HG02943 (cell line): Measurements from ENCODE around the gene RARRES2.

Source experiments
- ATAC-seq: cut with Tn5 transposase; IDR thresholded peaks from one replicate; pipeline ENCODE4 v1.9.1; 2021; ENCODE audit warnings: mild to moderate bottlenecking, low read depth, moderate library complexity; ENCODE audit not compliant: unreplicated experiment

RARRES2 gene

GRCh38 chr7:150340024-150340749, 1.2 kb downstream of the RARRES2 start:
- no peak for ATAC-seq

GRCh38 chr7:150339409-150339809, 2.0 kb downstream of the RARRES2 start:
- ATAC-seq: no peak

- no peak for ATAC-seq
These were observed 3.1 kb downstream of the RARRES2 start for GRCh38 chr7:150338166-150338829.

GRCh38 chr7:150337659-150338081, 3.8 kb downstream of the RARRES2 start:
- ATAC-seq: no peak

GRCh38 chr7:150337179-150337578, 4.2 kb downstream of the RARRES2 start:
- no peak for ATAC-seq

- ATAC-seq: no peak
These were observed 4.7 kb downstream of the RARRES2 start for GRCh38 chr7:150336746-150337145.

- no peak for ATAC-seq
These were observed 5.7 kb downstream of the RARRES2 start for GRCh38 chr7:150335774-150336112.

- no peak for ATAC-seq
These were observed 6.2 kb downstream of the RARRES2 start for GRCh38 chr7:150335108-150335773.

- no peak for ATAC-seq
These were observed 7.3 kb downstream of the RARRES2 start for GRCh38 chr7:150334108-150334507.

- no peak for ATAC-seq
These were observed 7.8 kb downstream of the RARRES2 start for GRCh38 chr7:150333659-150334058.

- ATAC-seq: no peak
These were observed 8.4 kb downstream of the RARRES2 start for GRCh38 chr7:150332852-150333635.

GRCh38 chr7:150330211-150330885, 11.1 kb downstream of the RARRES2 start:
- no peak for ATAC-seq

- no peak for ATAC-seq
These were observed 11.9 kb downstream of the RARRES2 start for GRCh38 chr7:150329331-150330120.

- ATAC-seq: no peak
These were observed 14.1 kb downstream of the RARRES2 start for GRCh38 chr7:150327308-150327707.

GRCh38 chr7:150326657-150327268, 14.7 kb downstream of the RARRES2 start:
- no peak for ATAC-seq

- ATAC-seq: no peak
These were observed 15.5 kb downstream of the RARRES2 start for GRCh38 chr7:150325901-150326300.

GRCh38 chr7:150325110-150325611, 16.3 kb downstream of the RARRES2 start:
- no peak for ATAC-seq

- ATAC-seq: no peak
These were observed 17.0 kb downstream of the RARRES2 start for GRCh38 chr7:150324373-150324961.
